OCI-LY1 (cell line): ENCODE measurements around the gene LIPC.

ENCODE experiments used
- H2AFZ ChIP-seq: fragments of 200-600 bp; sonication (generic), shearing (Covaris generic); 2 replicates; pipeline ENCODE4 v1.6.0; 2014; ENCODE audit warnings: antibody characterized with exemption, mild to moderate bottlenecking, low read length
- H3F3A ChIP-seq: fragments of 200-600 bp; sonication (generic), shearing (Covaris generic); 2 replicates; pipeline ENCODE4 v1.6.0; 2014; ENCODE audit warnings: mild to moderate bottlenecking, antibody characterized with exemption, low read length, moderate library complexity; ENCODE audit not compliant: insufficient read depth
- H3K27ac ChIP-seq: fragments of 200-600 bp; sonication (generic); 2 replicates; pipeline ENCODE4 v1.5.1; 2014; ENCODE audit warnings: low read length, mixed run types, mild to moderate bottlenecking, low read depth; ENCODE audit not compliant: poor library complexity, severe bottlenecking
- H3K27me3 ChIP-seq: fragments of 200-600 bp; sonication (generic); 2 replicates; pipeline ENCODE4 v1.6.0; 2014; ENCODE audit warnings: antibody characterized with exemption, mild to moderate bottlenecking, low read length, moderate library complexity; ENCODE audit not compliant: insufficient read depth
- H3K36me3 ChIP-seq: fragments of 200-600 bp; sonication (generic); 2 replicates; pipeline ENCODE4 v1.6.1; 2014; ENCODE audit warnings: mild to moderate bottlenecking, antibody characterized with exemption, low read length, moderate library complexity, mixed read lengths; ENCODE audit not compliant: insufficient read depth
- H3K4me1 ChIP-seq: fragments of 200-600 bp; sonication (generic); 2 replicates; pipeline ENCODE4 v1.5.1; 2014; ENCODE audit warnings: mild to moderate bottlenecking, low read length, moderate library complexity; ENCODE audit not compliant: insufficient read depth, severe bottlenecking
- H3K4me2 ChIP-seq: fragments of 200-600 bp; sonication (generic), shearing (Covaris generic); 2 replicates; pipeline ENCODE4 v1.6.1; 2014; ENCODE audit warnings: low read length
- H3K4me3 ChIP-seq: fragments of 200-600 bp; sonication (generic); 2 replicates; pipeline ENCODE4 v1.5.1; 2014; ENCODE audit warnings: low read length, low read depth, mild to moderate bottlenecking, mixed read lengths; ENCODE audit not compliant: poor library complexity, severe bottlenecking
- H3K79me2 ChIP-seq: fragments of 200-600 bp; shearing (Covaris generic); 2 replicates; pipeline ENCODE4 v1.6.1; 2016; ENCODE audit warnings: mixed run types, low read length, mixed read lengths; ENCODE audit not compliant: insufficient read depth
- H3K9ac ChIP-seq: fragments of 200-600 bp; sonication (generic), shearing (Covaris generic); 2 replicates; pipeline ENCODE4 v1.6.1; 2014; ENCODE audit warnings: mild to moderate bottlenecking, low read length, mixed read lengths
- H3K9me2 ChIP-seq: fragments of 200-600 bp; sonication (generic), shearing (Covaris generic); 2 replicates; pipeline ENCODE4 v1.6.1; 2014; ENCODE audit warnings: low read depth, mild to moderate bottlenecking, low read length, mixed read lengths
- H3K9me3 ChIP-seq: fragments of 200-600 bp; shearing (Covaris generic); 2 replicates; pipeline ENCODE4 v1.6.1; 2014; ENCODE audit warnings: low read length, mixed read lengths
- H4K20me1 ChIP-seq: fragments of 200-600 bp; sonication (generic), shearing (Covaris generic); 2 replicates; pipeline ENCODE4 v1.6.0; 2016; ENCODE audit warnings: mild to moderate bottlenecking, low read length; ENCODE audit not compliant: insufficient read depth
- EZH2 ChIP-seq: fragments of 200-600 bp; sonication (generic), shearing (Covaris generic); IDR thresholded peaks from 2 replicates; pipeline ENCODE4 v1.8.0; 2017; ENCODE audit warnings: borderline replicate concordance, mixed run types, mild to moderate bottlenecking, antibody characterized with exemption, low read length, moderate library complexity, mixed read lengths
- TF ChIP-seq, protein P1 (sequence below): fragments of 200-600 bp; sonication (generic), shearing (Covaris generic); IDR thresholded peaks from 2 replicates; pipeline ENCODE4 v1.5.1; 2017; ENCODE audit warnings: mild to moderate bottlenecking, antibody characterized with exemption, low read length, moderate library complexity, mixed read lengths

LIPC gene

DNA sequence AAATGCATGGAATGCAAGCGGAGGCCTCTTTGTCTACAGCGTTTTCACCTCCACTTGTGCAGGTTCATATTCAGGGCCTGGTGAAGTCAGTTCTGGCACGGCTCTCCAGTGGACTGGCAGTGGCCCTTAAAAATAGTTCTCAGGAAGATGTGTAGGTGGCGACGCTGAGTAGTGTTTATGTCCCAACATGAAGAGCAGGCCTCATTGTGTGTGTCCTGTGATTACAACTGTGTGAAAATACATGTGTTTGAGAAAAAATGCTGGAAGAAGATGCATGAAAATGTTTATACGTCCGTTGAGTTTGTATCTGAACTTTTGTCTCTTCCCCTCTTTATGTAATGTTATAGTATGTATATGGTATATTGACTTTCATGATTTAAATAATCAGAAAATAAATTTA is 7.2 kb downstream of the LIPC start:
- H4K20me1 ChIP-seq = no peaks in the 10 kb centered on the region
- no peaks in the 10 kb centered on the region for H3K9me3 ChIP-seq
- no peaks in the 10 kb centered on the region for H3K9me2 ChIP-seq
- H2AFZ ChIP-seq = no peak overlapping the region
- H3K9ac ChIP-seq = no peak overlapping the region
- no peak overlapping the region for H3K4me2 ChIP-seq
- H3K79me2 ChIP-seq = no peaks in the 10 kb centered on the region
- no peaks in the 10 kb centered on the region for H3K27me3 ChIP-seq
- H3K36me3 ChIP-seq = no peaks in the 10 kb centered on the region
- TF ChIP-seq EZH2 = no peak
- TF ChIP-seq, protein P1, sequence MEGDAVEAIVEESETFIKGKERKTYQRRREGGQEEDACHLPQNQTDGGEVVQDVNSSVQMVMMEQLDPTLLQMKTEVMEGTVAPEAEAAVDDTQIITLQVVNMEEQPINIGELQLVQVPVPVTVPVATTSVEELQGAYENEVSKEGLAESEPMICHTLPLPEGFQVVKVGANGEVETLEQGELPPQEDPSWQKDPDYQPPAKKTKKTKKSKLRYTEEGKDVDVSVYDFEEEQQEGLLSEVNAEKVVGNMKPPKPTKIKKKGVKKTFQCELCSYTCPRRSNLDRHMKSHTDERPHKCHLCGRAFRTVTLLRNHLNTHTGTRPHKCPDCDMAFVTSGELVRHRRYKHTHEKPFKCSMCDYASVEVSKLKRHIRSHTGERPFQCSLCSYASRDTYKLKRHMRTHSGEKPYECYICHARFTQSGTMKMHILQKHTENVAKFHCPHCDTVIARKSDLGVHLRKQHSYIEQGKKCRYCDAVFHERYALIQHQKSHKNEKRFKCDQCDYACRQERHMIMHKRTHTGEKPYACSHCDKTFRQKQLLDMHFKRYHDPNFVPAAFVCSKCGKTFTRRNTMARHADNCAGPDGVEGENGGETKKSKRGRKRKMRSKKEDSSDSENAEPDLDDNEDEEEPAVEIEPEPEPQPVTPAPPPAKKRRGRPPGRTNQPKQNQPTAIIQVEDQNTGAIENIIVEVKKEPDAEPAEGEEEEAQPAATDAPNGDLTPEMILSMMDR = peak; percentile 56
- H3K4me1 ChIP-seq = peaks cover 97% of the 10 kb centered on the region
- no peak overlapping the region for H3K4me3 ChIP-seq
- no peaks in the 10 kb centered on the region for H3F3A ChIP-seq
- peak overlapping the region; percentile 93 for H3K27ac ChIP-seq

DNA sequence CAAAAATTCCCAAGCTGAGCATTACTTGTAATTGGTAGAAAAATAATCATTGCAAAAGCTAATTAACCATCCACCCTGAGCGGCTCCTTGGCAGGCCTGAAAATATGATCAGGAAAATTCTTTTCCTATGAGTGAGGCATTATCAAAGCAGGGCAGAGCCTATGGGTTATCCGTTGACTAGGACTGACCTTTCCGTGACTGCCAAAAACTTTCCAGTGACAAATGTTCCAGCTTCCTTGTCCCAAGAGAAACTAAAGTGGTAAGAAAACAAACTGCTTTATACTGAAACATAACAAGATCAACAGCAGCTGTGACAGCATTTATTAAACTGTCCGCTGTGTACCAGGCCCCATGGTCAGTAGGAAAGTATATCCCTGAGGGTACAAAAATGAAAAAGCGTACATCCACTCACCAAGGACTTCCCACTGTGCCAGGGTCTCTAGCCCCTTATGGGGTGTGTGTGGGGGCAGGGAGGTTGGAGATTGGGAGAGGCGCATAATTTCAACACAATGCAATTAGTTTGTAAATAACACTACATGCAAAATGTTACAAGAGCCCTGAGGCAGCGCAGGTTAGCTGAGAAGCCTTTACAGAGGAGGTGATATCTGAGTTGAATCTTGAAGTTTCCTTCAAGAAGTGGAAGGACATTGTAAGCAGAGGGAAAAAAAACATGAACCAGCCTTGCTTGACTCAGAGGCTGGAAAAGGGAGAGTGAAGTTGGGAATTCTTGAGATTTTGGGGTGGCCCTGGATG is 8.5 kb downstream of the LIPC start:
- TF ChIP-seq EZH2 = no peak
- TF ChIP-seq, protein P1 = no peak
- H3K9ac ChIP-seq = peak overlapping the region; percentile 12
- H3K27me3 ChIP-seq = no peaks in the 10 kb centered on the region
- H3K4me3 ChIP-seq = no peak overlapping the region
- no peaks in the 10 kb centered on the region for H3K9me3 ChIP-seq
- H3K4me2 ChIP-seq = no peak overlapping the region
- H3K9me2 ChIP-seq = no peaks in the 10 kb centered on the region
- H3K79me2 ChIP-seq = no peaks in the 10 kb centered on the region
- no peaks in the 10 kb centered on the region for H3F3A ChIP-seq
- no peaks in the 10 kb centered on the region for H3K36me3 ChIP-seq
- H3K4me1 ChIP-seq = peaks cover 97% of the 10 kb centered on the region
- H2AFZ ChIP-seq = no peak overlapping the region
- H3K27ac ChIP-seq = peak overlapping the region; percentile 93
- H4K20me1 ChIP-seq = no peaks in the 10 kb centered on the region

DNA sequence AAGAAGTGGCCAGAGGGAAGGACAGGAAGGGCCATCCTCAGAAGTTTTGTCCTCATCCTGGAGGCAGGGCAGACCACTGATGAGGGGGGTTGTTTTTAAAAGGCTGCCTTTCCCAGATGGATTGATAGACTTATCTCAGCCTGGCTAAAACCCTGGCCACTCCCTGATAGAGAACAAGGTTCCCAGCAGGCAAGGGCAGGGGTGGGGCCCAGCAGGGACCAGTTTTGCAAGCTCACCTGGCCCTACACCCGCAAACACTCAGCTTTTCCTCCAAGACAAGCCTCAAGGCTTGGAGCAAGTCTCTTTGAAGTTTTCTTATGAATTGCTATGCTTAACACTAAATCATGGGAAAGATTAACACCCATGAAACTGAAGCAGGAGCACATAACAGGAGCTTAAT is 9.1 kb downstream of the LIPC start:
- H3K4me1 ChIP-seq = peaks cover 100% of the 10 kb centered on the region
- no peaks in the 10 kb centered on the region for H3K9me3 ChIP-seq
- no peaks in the 10 kb centered on the region for H3K36me3 ChIP-seq
- H3K9ac ChIP-seq = peak overlapping the region; percentile 12; the same call in 1 of the 2 replicates
- no peaks in the 10 kb centered on the region for H3F3A ChIP-seq
- H3K4me2 ChIP-seq = no peak overlapping the region
- H2AFZ ChIP-seq = no peak overlapping the region
- peak overlapping the region; percentile 93 for H3K27ac ChIP-seq
- no peaks in the 10 kb centered on the region for H4K20me1 ChIP-seq
- H3K4me3 ChIP-seq = no peak overlapping the region
- H3K9me2 ChIP-seq = no peaks in the 10 kb centered on the region
- no peaks in the 10 kb centered on the region for H3K27me3 ChIP-seq
- H3K79me2 ChIP-seq = no peaks in the 10 kb centered on the region
- TF ChIP-seq EZH2 = no peak
- TF ChIP-seq, protein P1 = no peak
